Measurements from ENCODE around the gene GPALPP1. TPM values are rescaled to one million over a fixed set of nuclear protein-coding genes. Genes with fewer than 3 reads are reported as not detected.

Gene GPALPP1
- total RNA-seq, 4 donors from 2014 or later, result 12.1 to 30.3 (median 22.0) TPM

DNA sequence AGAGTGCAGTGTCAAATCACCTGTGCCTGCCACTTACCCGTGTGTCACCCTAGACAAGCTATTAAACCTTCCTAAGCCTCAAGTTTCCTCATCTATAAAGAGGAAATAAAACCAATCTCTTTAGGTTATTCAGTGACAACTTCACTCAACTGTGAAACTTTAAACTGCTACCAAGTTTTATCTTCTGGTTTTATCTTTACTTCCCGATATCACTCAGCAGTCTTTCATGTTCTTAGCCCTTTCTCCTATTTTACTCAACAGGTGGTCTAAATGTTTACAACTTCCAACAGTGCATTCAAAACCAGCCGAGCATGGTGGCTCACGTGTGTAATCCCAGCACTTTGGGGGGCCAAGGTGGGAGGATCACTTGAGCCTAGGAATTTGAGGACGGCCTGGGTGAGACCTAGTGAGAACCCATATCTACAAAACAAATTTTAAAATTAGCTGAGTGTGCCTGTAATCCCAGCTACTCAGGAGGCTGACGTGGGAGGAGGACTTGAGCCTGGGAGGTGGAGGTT, 59.6 kb downstream of the GPALPP1 start:
- Histone ChIP-seq H3K27me3 (no peaks in the 10 kb centered on the region), H3K4me1 (peaks cover 0 to 13% (median 4%) of the 10 kb centered on the region in 4 donors), H3K4me3 (no peak overlapping the region), H3K36me3 (no peaks in the 10 kb centered on the region), H3K27ac (no peak overlapping the region), H3K9me3 (no peaks in the 10 kb centered on the region)
- WGBS, 2 donors (ENCODE audit: low coverage in 1 of 2), result 33 to 54% methylated on average over 3 to 6 of the region's 6 CpGs
- in situ Hi-C loops (cut with MboI; ENCODE audit: low pct_ligation_motif_present in 1 of 4, low pct_unique_long_range_greater_than_20kb in 1 of 4, low sequenced_read_pairs in 3 of 4) (loop anchor here (5.0 to 10.0 kb wide), 3 partner anchors 236 to 258 kb away; no protein-coding TSS in a partner anchor), intact Hi-C loops (cut with DNase I; ENCODE audit: low total_unique reads) (loop anchor here (5.0 kb wide), 1 partner anchor 263 kb away; no protein-coding TSS in a partner anchor)
- DNase-seq, result no peak
- TF ChIP-seq POLR2A (IDR thresholded peaks at IDR 0.05) (no peak), EP300 (IDR thresholded peaks at IDR 0.05; ENCODE audit: low read depth) (no peak), POLR2AphosphoS5 (IDR thresholded peaks at IDR 0.05) (no peak)
- TF ChIP-seq, protein P1, sequence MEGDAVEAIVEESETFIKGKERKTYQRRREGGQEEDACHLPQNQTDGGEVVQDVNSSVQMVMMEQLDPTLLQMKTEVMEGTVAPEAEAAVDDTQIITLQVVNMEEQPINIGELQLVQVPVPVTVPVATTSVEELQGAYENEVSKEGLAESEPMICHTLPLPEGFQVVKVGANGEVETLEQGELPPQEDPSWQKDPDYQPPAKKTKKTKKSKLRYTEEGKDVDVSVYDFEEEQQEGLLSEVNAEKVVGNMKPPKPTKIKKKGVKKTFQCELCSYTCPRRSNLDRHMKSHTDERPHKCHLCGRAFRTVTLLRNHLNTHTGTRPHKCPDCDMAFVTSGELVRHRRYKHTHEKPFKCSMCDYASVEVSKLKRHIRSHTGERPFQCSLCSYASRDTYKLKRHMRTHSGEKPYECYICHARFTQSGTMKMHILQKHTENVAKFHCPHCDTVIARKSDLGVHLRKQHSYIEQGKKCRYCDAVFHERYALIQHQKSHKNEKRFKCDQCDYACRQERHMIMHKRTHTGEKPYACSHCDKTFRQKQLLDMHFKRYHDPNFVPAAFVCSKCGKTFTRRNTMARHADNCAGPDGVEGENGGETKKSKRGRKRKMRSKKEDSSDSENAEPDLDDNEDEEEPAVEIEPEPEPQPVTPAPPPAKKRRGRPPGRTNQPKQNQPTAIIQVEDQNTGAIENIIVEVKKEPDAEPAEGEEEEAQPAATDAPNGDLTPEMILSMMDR (IDR thresholded peaks at IDR 0.05), result no peak

DNA sequence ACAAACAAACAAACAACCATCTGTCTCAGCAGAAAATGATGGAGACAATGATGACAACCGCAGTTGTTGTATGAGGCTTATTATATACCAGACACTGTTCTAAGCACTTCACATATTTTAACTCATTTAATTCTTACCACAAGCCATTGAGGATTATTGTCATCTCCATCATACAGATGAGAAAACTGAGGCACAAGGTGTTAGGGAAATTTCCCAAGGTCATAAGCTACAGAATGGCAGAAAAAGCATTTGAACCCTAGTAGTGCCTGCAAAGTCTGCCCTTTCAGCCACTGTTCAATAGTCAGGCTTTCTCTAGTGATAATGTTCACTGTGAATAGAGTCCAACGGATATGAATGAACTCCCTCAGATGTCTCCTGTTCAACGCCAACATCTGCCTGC, 60.1 kb downstream of the GPALPP1 start:
- TF ChIP-seq POLR2AphosphoS5 (IDR thresholded peaks at IDR 0.05), result no peak
- TF ChIP-seq, protein P1 (IDR thresholded peaks at IDR 0.05), result no peak
- no peak for TF ChIP-seq POLR2A (IDR thresholded peaks at IDR 0.05)
- TF ChIP-seq EP300 (IDR thresholded peaks at IDR 0.05; ENCODE audit: low read depth), result no peak
- in situ Hi-C loops (cut with MboI; ENCODE audit: low pct_ligation_motif_present in 1 of 4, low pct_unique_long_range_greater_than_20kb in 1 of 4, low sequenced_read_pairs in 3 of 4), result loop anchor here (5.0 to 10.0 kb wide), 3 partner anchors 235 to 258 kb away; no protein-coding TSS in a partner anchor
- 90 to 93% methylated on average over 3 of the region's 3 CpGs for WGBS, 2 donors (ENCODE audit: low coverage in 1 of 2)

GRCh38 chr13:45051315-45051714, 62.0 kb downstream of the GPALPP1 start:
- 45 to 64% methylated on average over 5 of the region's 5 CpGs for WGBS, 2 donors (ENCODE audit: low coverage in 1 of 2)
- no peak overlapping the region for H3K4me3 ChIP-seq
- H3K9me3 ChIP-seq, result no peaks in the 10 kb centered on the region
- no peaks in the 10 kb centered on the region for H3K27me3 ChIP-seq
- no peak for DNase-seq
- H3K27ac ChIP-seq, result no peak overlapping the region
- H3K36me3 ChIP-seq, result no peaks in the 10 kb centered on the region
- intact Hi-C loops (cut with DNase I; ENCODE audit: low total_unique reads), result no loop called here
- in situ Hi-C loops (cut with MboI; ENCODE audit: low pct_ligation_motif_present in 1 of 4, low pct_unique_long_range_greater_than_20kb in 1 of 4, low sequenced_read_pairs in 3 of 4), result no loop called here
- H3K4me1 ChIP-seq, result peaks cover 6 to 29% (median 18%) of the 10 kb centered on the region in 4 donors
- TF ChIP-seq, protein P1 (IDR thresholded peaks at IDR 0.05), result no peak
- no peak for TF ChIP-seq POLR2AphosphoS5 (IDR thresholded peaks at IDR 0.05)
- no peak for TF ChIP-seq EP300 (IDR thresholded peaks at IDR 0.05; ENCODE audit: low read depth)
- no peak for TF ChIP-seq POLR2A (IDR thresholded peaks at IDR 0.05)

More for the DNA sequence above, 60.1 kb downstream of the GPALPP1 start:
- Histone ChIP-seq H3K4me1 (peaks cover 0 to 13% (median 4%) of the 10 kb centered on the region in 4 donors), H3K9me3 (no peaks in the 10 kb centered on the region), H3K27ac (no peak overlapping the region), H3K36me3 (no peaks in the 10 kb centered on the region), H3K4me3 (no peak overlapping the region), H3K27me3 (no peaks in the 10 kb centered on the region)
- intact Hi-C loops (cut with DNase I; ENCODE audit: low total_unique reads), result loop anchor here (5.0 kb wide), 1 partner anchor 263 kb away; no protein-coding TSS in a partner anchor
- no peak for DNase-seq

GRCh38 chr13:45055198-45055901, 66.0 kb downstream of the GPALPP1 start:
- no peaks in the 10 kb centered on the region for H3K36me3 ChIP-seq
- DNase-seq, result peak; percentile 29
- H3K4me3 ChIP-seq, result no peak overlapping the region
- H3K4me1 ChIP-seq, result peaks cover 6 to 22% (median 20%) of the 10 kb centered on the region in 4 donors
- in situ Hi-C loops (cut with MboI; ENCODE audit: low pct_ligation_motif_present in 1 of 4, low pct_unique_long_range_greater_than_20kb in 1 of 4, low sequenced_read_pairs in 3 of 4), result no loop called here
- no peaks in the 10 kb centered on the region for H3K9me3 ChIP-seq
- WGBS, 2 donors (ENCODE audit: low coverage in 1 of 2), result 19 to 34% methylated on average over 7 to 8 of the region's 8 CpGs
- TF ChIP-seq POLR2A (IDR thresholded peaks at IDR 0.05) (no peak), EP300 (IDR thresholded peaks at IDR 0.05; ENCODE audit: low read depth) (no peak), POLR2AphosphoS5 (IDR thresholded peaks at IDR 0.05) (peak in 1 of 3 donors; percentile 25)
- TF ChIP-seq, protein P1 (IDR thresholded peaks at IDR 0.05), result no peak
- H3K27ac ChIP-seq, result peak overlapping the region; percentile 60 to 81 (median 72)
- no peaks in the 10 kb centered on the region for H3K27me3 ChIP-seq
- intact Hi-C loops (cut with DNase I; ENCODE audit: low total_unique reads), result no loop called here

Data from transverse colon (tissue), 4 donors.